ENCODE data around the gene SUCLG1.
"Not testable (repeated sequence)": the region's sequence is repeated elsewhere in the genome, so short reads cannot be mapped to it uniquely, and the experiment has no call there.

SUCLG1 gene

DNA sequence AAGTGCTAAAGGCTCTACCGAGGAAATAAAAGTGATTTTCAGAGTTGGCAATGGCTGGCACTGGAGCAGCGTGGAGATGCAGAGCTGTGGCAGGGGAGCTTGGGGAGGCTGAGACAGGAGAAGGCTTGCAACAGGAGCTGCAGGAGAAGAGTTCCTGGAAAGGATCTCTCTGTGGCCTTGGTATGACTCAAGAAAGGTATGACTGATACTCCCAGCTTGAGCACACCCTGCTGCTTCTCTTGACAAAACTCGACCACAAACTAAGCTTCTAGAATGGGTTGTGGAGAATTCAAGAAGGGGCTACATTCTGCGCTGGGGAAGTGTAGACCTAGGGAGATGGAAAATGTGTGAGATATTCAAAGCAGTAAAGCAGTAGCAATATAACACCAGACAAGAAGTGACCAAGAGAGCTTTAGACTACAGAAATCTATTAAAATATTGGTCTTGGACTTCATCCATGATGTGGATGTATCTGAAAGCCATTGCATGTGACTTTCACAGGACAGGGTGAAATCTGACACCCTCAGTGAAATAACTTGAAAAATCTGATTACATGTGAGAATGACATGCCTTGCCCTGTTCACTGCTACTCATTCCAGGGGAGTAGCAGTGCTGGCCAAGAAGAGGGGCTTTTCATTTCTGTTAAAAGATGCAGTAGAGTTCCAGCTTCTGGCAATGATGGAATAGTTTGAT, 41.5 kb downstream of the SUCLG1 start:
- no peak for DNase-seq

DNA sequence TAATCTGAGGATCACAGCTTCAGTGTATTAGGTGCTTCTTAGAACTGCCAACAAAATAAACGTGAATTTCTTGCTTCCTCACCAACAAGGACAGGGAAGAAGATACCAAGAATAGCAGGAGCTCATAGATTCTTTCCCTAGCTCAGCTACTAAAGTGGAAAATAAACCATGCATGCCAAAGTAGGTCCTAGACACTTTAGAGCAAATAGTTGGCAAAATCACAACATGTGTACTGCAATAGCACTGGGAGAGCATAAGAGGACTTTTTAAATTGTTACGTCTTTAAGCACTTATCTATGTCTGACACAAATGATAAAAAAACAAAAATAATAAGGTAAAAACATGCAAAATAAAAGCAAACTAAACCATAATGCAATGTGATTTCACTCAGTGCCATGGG, 49.5 kb downstream of the SUCLG1 start:
- DNase-seq: no peak

DNA sequence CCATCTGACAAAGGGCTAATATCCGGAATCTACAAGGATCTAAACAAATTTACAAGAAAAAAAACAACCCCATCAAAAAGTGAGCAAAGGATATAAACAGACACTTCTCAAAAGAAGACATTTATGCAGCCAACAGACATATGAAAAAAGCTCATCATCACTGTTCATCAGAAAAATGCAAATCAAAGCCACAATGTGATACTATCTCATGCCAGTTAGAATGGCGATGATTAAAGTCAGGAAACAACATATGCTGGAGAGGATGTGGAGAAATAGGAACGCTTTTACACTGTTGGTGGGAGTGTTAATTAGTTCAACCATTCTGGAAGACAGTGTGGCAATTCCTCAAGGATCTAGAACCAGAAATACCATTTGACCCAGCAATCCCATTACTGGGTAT, 57.0 kb downstream of the SUCLG1 start:
- DNase-seq: not testable (repeated sequence)

DNA sequence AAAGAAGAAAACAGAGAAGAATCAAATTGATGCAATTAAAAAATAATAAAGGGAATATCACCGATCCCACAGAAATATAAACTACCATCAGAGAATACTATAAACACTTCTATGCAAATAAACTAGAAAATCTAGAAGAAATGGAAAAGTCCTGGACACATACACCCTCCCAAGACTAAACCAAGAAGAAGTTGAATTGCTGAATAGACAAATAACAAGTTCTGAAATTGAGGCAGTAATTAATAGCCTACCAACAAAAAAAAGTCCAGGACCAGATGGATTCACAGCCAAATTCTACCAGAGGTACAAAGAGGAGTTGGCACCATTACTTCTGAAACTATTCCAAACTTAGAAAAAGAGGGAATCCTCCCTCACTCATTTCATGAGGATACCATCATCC, 59.2 kb downstream of the SUCLG1 start:
- not testable (repeated sequence) for DNase-seq

DNA sequence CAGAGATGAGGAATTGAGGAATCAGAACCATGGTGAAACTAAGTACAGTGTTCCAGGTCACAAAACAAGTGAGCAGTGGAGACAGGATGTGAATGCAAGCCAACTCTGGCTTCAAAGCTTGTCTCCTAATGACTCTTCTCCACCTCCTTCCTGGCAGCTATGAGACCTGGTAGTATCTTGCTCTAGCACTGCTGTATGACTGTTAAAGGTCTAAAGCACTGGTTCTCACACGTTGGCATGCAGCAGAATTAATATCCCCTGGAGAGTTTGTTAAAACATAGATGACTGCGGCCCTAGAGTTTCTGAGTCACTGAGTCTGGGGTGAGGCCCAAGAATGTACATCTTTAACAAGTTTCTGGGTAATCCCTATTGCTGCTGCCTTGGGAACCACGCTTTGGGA, 63.3 kb downstream of the SUCLG1 start:
- DNase-seq: no peak

DNA sequence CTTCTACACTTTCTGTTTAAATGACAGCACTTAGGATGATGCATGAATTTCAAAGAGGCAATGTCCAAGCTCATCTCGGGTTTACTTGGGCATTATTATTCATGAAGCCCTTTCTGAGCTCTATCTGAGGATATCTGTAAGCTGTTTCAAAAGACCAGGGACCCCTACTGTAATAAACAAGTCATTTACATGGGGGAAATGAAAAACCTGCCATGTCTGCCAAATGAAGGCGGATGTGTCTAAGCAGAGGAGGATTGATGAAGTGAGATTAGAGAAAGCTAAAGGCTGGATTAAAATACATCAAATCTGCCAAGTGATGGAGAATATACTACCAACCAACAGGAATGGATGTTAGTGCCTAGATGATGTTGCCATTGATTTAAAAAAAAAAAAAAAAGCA, 64.5 kb downstream of the SUCLG1 start:
- no peak for DNase-seq

DNA sequence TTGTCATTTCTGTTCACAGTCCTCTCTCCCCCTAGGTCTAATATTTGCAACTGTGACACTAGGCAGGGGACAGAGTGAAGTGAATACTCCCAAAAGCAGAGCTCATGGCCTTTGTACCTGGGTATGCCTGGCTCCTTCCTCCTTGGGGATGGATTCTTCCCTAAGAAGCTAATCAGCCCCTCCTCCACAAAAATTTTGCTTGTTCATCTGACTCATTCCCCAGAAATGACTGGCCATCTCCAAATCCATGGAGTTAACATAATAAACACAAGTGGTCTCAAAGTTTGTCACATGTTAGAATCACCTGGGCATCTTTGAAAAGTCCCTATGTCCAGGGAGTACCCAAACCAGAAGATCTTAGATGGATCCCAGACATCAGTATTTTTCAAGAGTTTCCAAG, 65.3 kb downstream of the SUCLG1 start:
- DNase-seq: no peak

DNA sequence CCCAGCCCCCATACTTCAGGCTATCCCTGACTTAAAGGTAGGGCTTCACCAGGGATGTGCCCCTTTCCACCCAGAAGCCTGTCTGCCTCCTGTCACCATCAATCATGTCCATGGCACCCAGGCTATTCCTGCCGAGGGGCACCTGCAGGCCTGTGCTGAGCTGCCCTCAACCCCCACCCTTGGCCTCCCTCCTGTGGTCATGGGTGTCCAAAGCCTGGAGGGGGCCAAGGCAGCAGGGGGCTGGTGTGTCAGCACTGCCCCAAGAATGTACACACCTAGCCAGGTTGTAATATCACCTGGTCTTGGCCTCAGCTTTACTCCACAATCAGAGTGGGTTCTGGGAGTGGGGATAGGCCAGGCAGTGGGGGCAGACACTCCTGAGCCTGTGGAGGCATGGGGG, 69.3 kb downstream of the SUCLG1 start:
- DNase-seq: no peak

DNA sequence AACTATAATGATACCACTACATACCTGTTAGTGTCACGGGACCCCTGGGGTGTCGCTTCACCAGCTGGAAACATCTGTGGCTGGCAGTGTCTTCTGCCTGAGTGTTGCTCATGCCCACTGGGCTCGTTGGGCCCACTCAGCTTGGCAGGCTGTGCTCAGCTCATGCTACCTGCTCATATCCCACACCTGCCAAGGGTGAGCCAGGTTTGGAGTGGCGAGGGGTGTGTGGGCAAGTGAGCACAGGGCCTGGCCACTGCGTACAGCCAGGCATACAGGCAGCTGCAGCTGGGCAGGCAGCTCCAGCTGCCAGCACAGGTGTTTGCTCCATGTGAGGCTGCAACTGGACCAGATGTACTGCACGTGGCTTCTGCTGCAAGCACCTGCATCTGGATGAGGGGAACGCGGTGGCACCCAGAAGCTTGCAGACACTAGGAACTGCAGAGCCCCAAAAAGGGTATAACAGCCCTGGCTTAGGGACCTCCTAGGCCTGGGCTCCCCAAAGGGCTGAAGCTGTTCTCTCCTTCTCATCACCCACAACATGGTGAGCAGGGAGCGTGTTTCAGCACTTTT, 70.1 kb downstream of the SUCLG1 start:
- DNase-seq: no peak

DNA sequence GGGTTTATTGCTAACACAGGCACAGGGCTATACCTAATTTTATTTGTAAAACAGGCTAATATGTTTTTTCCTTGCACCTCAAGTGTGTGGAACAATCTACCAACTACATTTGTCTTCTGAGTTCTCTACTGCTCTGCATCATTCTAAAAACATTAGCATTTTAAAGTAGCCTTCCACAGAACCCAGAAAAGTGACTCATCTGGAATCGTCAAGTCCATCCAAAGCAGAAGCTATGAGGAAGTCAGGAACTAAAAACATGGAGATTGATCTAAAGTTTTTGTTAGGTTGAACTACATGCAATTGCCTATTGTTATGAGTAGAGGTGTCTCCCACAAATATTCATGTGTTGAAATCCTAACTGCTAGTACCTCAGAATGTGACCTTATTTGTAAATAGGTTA, 70.9 kb downstream of the SUCLG1 start:
- no peak for DNase-seq

DNA sequence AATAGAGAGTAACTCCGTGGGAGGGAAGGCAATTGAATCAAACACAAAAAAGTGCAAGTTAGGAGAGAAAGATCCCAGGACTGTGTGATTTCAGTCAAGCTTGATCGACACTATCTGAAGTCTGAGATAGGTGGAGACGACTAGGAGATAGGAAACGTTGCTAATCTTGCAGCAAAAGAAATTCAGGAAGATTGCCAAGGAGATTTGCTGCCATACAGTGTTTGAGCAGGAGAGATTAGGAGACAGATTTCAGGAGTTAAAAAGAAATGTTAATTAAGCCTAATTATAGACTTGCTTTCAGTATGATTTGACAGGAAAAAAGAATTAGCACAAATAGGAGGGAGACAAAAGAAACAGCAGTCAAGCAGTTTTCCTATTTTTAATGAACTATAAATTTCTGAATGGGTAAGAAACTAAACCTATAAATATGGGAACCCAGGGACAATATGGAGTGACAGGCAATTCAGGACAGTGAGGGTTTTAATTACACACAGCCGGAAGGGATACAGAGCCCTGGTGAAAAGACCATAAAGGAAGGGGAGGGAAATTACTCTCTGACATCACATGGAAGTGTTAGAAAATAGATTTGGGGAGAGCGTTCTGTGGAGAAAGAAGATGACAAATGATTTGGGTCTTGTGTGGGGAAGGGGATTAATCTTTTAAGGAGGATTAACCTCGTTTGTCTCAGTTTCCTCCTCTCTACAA, 72.6 kb downstream of the SUCLG1 start:
- DNase-seq: no peak

DNA sequence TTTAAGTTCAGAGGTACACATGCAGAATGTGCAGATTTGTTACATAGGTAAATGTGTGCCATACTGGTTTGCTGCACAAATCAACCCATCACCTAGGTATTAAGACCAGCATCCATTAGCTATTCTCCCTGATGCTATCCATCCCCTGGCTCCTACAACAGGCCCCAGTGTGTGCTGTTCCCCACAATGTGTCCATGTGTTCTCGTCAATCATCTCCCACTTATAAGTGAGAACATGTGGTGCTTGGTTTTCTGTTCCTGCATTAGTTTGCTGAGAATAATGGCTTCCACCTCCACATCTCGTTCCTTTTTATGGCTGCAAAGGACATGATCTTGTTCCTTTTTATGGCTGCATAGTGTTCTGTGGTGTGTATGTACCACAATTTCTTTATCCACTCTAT, 75.8 kb downstream of the SUCLG1 start:
- no peak for DNase-seq

DNA sequence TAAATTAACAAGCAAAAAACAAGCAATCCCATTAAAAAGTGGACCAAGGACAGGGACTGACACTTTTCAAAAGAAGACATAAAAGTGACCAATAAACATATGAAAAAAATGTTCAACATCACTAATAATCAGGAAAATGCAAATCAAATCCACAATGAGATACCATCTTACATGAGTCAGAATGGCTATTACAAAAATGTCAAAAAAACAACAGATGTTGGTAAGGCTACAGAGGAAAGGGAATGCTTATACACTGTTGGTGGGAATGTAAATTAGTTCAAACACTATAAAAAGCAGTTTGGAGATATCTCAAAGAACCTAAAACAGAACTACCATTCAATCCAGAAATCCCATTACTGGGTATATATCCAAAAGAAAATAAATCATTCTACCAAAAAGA, 78.2 kb downstream of the SUCLG1 start:
- no peak for DNase-seq

DNA sequence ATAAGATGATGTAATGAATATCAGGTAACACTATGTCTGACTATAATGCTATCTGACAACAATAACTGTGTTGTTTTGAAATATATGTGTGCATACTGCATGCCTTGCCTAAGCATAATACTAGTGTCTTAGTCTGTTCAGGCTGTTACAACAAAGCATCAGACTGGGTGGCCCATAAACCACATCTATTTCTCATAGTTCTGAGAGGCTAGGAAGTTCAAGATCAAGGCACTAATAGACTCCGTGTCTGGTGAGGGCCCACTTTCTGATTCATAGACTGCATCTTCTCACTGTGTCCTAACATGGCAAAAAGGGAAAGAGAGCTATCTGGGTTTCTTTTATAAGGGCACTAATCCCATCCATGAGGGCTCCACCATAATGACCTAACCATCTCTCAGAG, 80.1 kb downstream of the SUCLG1 start:
- DNase-seq: no peak

DNA sequence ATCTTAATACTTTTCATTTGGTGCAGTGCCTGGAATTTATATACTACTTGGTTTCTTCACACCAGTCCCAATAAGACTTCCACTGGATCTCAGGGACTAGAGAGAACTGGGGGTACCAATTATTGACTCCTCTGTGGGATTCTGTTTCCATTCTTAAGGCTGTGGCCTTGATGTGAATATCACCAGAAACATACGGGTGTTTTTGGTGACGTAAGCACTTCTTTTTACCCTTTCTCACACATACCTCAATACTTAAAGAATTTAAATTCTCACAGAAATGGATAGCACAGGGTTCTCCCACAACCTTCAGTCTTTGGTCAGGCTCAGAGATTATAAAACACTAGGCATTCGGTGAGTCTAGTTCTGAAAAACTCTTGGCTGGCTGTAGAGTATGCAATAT, 84.1 kb downstream of the SUCLG1 start:
- DNase-seq: no peak

DNA sequence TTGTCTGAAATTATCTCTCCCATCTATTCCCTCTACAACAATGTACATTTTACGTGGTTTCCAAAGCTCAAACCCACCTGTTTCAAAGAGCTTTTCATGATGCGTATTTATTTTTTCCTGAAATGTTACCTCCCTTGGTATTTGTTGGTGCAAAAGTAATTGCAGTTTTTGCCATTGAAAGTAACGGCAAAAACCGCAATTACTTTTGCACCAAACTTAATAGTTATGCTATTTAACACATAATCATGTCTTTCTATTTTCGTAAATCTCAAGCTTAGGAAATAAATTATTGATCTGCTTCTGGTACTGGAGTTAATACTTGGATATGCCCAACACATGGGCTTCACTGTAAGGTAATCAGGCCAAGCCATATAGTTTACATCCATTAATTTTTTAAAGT, 85.2 kb downstream of the SUCLG1 start:
- DNase-seq: no peak
